ENCODE results near the gene ADCK1.
"Not testable (repeated sequence)": the region's sequence is repeated elsewhere in the genome, so short reads cannot be mapped to it uniquely, and the experiment has no call there.

The ADCK1 gene

GRCh38 chr14:77763316-77763715 is 36.6 kb upstream of the ADCK1 start:
- TF ChIP-seq, protein P1, sequence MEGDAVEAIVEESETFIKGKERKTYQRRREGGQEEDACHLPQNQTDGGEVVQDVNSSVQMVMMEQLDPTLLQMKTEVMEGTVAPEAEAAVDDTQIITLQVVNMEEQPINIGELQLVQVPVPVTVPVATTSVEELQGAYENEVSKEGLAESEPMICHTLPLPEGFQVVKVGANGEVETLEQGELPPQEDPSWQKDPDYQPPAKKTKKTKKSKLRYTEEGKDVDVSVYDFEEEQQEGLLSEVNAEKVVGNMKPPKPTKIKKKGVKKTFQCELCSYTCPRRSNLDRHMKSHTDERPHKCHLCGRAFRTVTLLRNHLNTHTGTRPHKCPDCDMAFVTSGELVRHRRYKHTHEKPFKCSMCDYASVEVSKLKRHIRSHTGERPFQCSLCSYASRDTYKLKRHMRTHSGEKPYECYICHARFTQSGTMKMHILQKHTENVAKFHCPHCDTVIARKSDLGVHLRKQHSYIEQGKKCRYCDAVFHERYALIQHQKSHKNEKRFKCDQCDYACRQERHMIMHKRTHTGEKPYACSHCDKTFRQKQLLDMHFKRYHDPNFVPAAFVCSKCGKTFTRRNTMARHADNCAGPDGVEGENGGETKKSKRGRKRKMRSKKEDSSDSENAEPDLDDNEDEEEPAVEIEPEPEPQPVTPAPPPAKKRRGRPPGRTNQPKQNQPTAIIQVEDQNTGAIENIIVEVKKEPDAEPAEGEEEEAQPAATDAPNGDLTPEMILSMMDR (IDR thresholded peaks at IDR 0.05; ENCODE audit: extremely low read depth, insufficient read depth, missing control alignments): no peak
- in situ Hi-C loops (cut with MboI; ENCODE audit: low pct_unique_long_range_greater_than_20kb, low sequenced_read_pairs, unreplicated experiment): no loop called here

GRCh38 chr14:77763978-77764377 is 35.9 kb upstream of the ADCK1 start:
- in situ Hi-C loops (cut with MboI; ENCODE audit: low pct_unique_long_range_greater_than_20kb, low sequenced_read_pairs, unreplicated experiment): no loop called here
- no peak for DNase-seq (ENCODE audit: low spot score)
- TF ChIP-seq, protein P1 (IDR thresholded peaks at IDR 0.05; ENCODE audit: extremely low read depth, insufficient read depth, missing control alignments): no peak

More at GRCh38 chr14:77763316-77763715, 36.6 kb upstream of the ADCK1 start:
- DNase-seq (ENCODE audit: low spot score): no peak

DNA sequence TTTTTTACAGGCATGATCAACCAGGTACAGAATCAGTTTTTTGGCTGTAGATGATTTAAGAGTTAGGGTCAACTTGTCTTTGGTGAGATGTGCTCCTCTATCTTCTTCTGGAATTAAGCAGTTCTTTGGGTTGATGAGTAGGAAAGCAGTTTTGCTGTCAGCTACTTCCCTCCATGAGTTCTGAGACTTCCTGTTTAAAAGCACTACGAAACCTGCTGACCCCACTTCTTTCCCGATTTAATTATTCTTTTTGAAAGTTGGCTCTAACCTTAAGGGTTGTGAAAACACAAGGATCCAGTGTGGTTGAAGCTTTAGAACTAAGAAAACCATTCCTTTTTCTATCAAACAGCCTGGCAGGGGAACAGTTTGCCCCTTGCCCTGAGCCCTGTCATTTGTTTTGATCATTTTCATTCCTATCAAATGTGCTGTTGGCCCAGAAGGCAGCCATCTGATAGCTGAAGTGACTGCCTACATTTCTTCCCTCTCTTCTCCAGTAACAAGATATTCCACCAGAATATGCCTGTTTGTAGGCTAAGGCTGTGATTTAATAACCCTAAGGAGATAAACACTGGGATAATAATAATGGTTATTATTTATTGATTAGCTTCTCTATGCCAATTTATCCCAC is 31.4 kb upstream of the ADCK1 start:
- DNase-seq (ENCODE audit: low spot score); in situ Hi-C loops (cut with MboI; ENCODE audit: low pct_unique_long_range_greater_than_20kb, low sequenced_read_pairs, unreplicated experiment): not testable (repeated sequence)

- in situ Hi-C loops (cut with MboI; ENCODE audit: low pct_unique_long_range_greater_than_20kb, low sequenced_read_pairs, unreplicated experiment); DNase-seq (ENCODE audit: low spot score): not testable (repeated sequence)
Measured at GRCh38 chr14:77773966-77774365, 25.9 kb upstream of the ADCK1 start.

GRCh38 chr14:77782202-77782601 is 17.7 kb upstream of the ADCK1 start:
- TF ChIP-seq, protein P1 (IDR thresholded peaks at IDR 0.05; ENCODE audit: extremely low read depth, insufficient read depth, missing control alignments): no peak
- DNase-seq (ENCODE audit: low spot score): no peak
- in situ Hi-C loops (cut with MboI; ENCODE audit: low pct_unique_long_range_greater_than_20kb, low sequenced_read_pairs, unreplicated experiment): no loop called here

GRCh38 chr14:77786148-77786547 is 13.8 kb upstream of the ADCK1 start:
- in situ Hi-C loops (cut with MboI; ENCODE audit: low pct_unique_long_range_greater_than_20kb, low sequenced_read_pairs, unreplicated experiment): no loop called here
- no peak for DNase-seq (ENCODE audit: low spot score)
- TF ChIP-seq, protein P1 (IDR thresholded peaks at IDR 0.05; ENCODE audit: extremely low read depth, insufficient read depth, missing control alignments): no peak

DNA sequence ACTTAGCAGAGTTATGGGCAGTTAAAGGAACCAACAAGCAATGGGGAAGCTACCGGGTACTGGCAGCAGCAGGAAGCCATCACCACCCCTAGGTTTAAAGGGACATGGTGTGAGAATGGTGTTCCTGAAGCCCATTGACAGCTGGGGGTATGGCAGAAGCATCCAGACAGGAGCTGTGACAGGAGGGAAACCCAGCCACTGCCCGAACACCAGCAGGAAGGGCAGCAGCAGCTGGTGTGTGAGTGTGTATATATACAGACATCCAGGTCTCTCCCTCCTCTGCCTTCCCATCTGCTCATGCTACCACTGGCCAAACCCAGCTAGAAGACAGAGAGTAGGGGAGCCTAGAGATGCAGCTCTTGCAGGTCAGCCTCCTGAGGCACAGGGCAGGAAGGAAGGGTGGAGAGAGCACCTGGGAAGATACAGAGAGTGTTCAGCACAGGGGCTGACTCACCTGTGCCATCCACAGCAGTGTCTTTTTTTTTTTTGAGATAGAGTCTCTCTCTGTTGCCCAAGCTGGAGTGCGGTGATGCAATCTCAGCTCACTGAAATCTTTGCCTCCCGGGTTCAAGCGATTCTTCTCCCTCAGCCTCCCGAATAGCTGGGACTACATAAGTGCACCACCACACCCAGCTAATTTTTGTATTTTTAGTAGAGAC is 9.2 kb upstream of the ADCK1 start:
- in situ Hi-C loops (cut with MboI; ENCODE audit: low pct_unique_long_range_greater_than_20kb, low sequenced_read_pairs, unreplicated experiment): no loop called here
- no peak for DNase-seq (ENCODE audit: low spot score)
- TF ChIP-seq, protein P1 (IDR thresholded peaks at IDR 0.05; ENCODE audit: extremely low read depth, insufficient read depth, missing control alignments): no peak
